HepG2 (cell line): ENCODE measurements around the gene FAIM2. TPM values are rescaled to one million over a fixed set of nuclear protein-coding genes. Genes with fewer than 3 reads are reported as not detected.

Experiments
- MAFF ChIP-seq: IDR thresholded peaks from 2 replicates; pipeline ENCODE4 v1.6.1; 2011; ENCODE audit warnings: low read depth, low read length, improper control_type of control experiment
- ONECUT2 ChIP-seq: sonication (generic); formaldehyde crosslinking; IDR thresholded peaks from 2 replicates; pipeline ENCODE4 v1.4.0; 2020; ENCODE audit warnings: missing genetic modification reagents
- PCBP1 ChIP-seq: fragments of 200-400 bp; formaldehyde crosslinking; IDR thresholded peaks from 2 replicates; pipeline ENCODE4 v1.6.1; 2017; ENCODE audit warnings: mild to moderate bottlenecking, low read depth, low read length, borderline replicate concordance
- RBM22 ChIP-seq: fragments of 200-400 bp; formaldehyde crosslinking; optimal IDR thresholded peaks from 2 replicates; pipeline ENCODE3; 2017; ENCODE audit warnings: mild to moderate bottlenecking, low read length, moderate library complexity
- TBL1XR1 ChIP-seq: fragments of 150-350 bp; IDR thresholded peaks from 2 replicates; pipeline ENCODE4 v1.6.1; 2014; ENCODE audit warnings: borderline replicate concordance, low read length; ENCODE audit not compliant: partially characterized antibody
- ZNF136 ChIP-seq: sonication (generic); formaldehyde crosslinking; IDR thresholded peaks from 2 replicates; pipeline ENCODE4 v1.8.1; 2022; ENCODE audit warnings: low read depth, mild to moderate bottlenecking, moderate library complexity, missing genetic modification reagents
- ZNF225 ChIP-seq: sonication (generic); formaldehyde crosslinking; IDR thresholded peaks from 2 replicates; pipeline ENCODE4 v1.4.0; 2020; ENCODE audit warnings: mild to moderate bottlenecking, missing genetic modification reagents
- ZNF24 ChIP-seq: fragments of 450-650 bp; IDR thresholded peaks from 2 replicates; pipeline ENCODE4 v1.6.1; 2017; ENCODE audit warnings: antibody characterized with exemption, mild to moderate bottlenecking
- ZNF253 ChIP-seq: sonication (generic); formaldehyde crosslinking; IDR thresholded peaks from 2 replicates; pipeline ENCODE4 v1.8.0; 2022; ENCODE audit warnings: mild to moderate bottlenecking, missing genetic modification reagents, borderline replicate concordance
- ZNF777 ChIP-seq: sonication (generic); formaldehyde crosslinking; IDR thresholded peaks from 2 replicates; pipeline ENCODE4 v1.4.0; 2020; ENCODE audit warnings: missing genetic modification reagents
- polyA plus RNA-seq, 8 experiments: library from polyadenylated mRNA; depleted of rRNA in 3 of 8; stranded (reverse) in 7 of 8; unstranded in 1 of 8; fragments of >200 nt; fragmentation: Illumina TruSeq in 4 of 8; extraction: Trizol in 4 of 8; gene quantifications; 2 replicates each; pipeline versions ENCODE4 v1.2.1 to v1.2.3, GENCODE V29; 2011 to 2016; ENCODE audit warnings: low read depth in 4 of 8, missing spikeins in 1 of 8, mixed read lengths in 1 of 8; ENCODE audit not compliant: insufficient read depth in 1 of 8
- total RNA-seq, 5 experiments: library from RNA; depleted of rRNA; stranded (reverse); fragments of >200 nt; fragmentation: Illumina TruSeq; extraction: Trizol; gene quantifications; 2 replicates each; pipeline ENCODE4 v1.2.3, GENCODE V29; 2016; ENCODE audit warnings: low read depth in 1 of 5
- TF ChIP-seq, protein P1 (sequence below): sonication (generic); formaldehyde crosslinking; IDR thresholded peaks from 2 replicates; pipeline ENCODE4 v1.4.0; 2020; ENCODE audit warnings: missing genetic modification reagents
- TF ChIP-seq, protein P2 (sequence below): sonication (generic); formaldehyde crosslinking; IDR thresholded peaks from 2 replicates; pipeline ENCODE4 v1.4.0; 2020; ENCODE audit warnings: mild to moderate bottlenecking, missing genetic modification reagents
- TF ChIP-seq, protein P3 (sequence below): sonication (generic); formaldehyde crosslinking; IDR thresholded peaks from 2 replicates; pipeline ENCODE4 v1.5.0; 2020; ENCODE audit warnings: missing genetic modification reagents, mild to moderate bottlenecking, borderline replicate concordance
- TF ChIP-seq, protein P4 (sequence below): sonication (generic); formaldehyde crosslinking; IDR thresholded peaks from 2 replicates; pipeline ENCODE4 v1.4.0; 2020; ENCODE audit warnings: missing genetic modification reagents, low read depth, mild to moderate bottlenecking, borderline replicate concordance
- TF ChIP-seq, protein P5 (sequence below): sonication (generic); formaldehyde crosslinking; IDR thresholded peaks from 2 replicates; pipeline ENCODE4 v1.8.0; 2022; ENCODE audit warnings: mild to moderate bottlenecking, missing genetic modification reagents; ENCODE audit not compliant: insufficient replicate concordance
- TF ChIP-seq, protein P6 (sequence below): sonication (generic); formaldehyde crosslinking; IDR thresholded peaks from 2 replicates; pipeline ENCODE4 v1.4.0; 2020; ENCODE audit warnings: low read depth, mild to moderate bottlenecking, missing genetic modification reagents
- TF ChIP-seq, protein P7 (sequence below): sonication (generic); formaldehyde crosslinking; IDR thresholded peaks from 2 replicates; pipeline ENCODE4 v1.4.0; 2020; ENCODE audit warnings: missing genetic modification reagents

The FAIM2 gene
- total and polyA plus RNA-seq, 2 of the 13 experiments (the other 11 are each of a cell fraction or from before 2014, with no cell fraction given) = not detected

DNA sequence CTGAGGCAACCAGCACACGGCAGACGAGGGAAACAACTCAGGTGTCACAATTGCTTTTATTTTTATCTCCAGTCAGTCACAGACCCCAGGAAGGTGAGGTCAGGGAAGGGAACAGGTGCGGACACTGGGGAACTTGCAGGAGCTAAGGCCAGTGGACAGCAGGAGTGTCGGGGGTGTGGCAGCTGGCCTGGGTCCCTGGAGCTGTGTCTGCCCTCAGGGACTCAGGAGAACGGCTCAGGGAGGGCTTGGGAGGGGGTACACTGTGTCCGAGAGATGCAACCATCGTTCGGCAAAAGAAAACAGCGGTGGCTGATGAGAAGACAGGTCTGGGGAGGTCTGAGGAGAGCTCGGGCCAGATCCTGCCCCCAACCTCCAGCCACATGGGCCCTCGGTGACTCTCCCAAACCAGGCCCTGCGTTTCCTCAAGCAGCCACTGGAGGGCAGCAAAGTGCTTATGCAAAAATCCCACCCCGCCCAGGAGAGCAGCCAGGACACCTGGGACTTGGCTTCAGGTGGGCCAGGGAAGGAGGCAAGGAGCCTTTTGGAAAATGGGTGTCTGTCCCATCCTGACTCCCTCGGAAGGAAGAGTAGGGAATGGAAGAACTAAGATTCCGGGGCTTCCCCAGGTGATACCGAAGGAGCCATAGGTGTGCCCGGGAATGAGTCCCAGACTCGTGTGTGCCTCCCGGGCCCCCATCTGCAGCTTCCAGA lies 36.7 kb downstream of the FAIM2 start (continued):
- TF ChIP-seq, protein P1, sequence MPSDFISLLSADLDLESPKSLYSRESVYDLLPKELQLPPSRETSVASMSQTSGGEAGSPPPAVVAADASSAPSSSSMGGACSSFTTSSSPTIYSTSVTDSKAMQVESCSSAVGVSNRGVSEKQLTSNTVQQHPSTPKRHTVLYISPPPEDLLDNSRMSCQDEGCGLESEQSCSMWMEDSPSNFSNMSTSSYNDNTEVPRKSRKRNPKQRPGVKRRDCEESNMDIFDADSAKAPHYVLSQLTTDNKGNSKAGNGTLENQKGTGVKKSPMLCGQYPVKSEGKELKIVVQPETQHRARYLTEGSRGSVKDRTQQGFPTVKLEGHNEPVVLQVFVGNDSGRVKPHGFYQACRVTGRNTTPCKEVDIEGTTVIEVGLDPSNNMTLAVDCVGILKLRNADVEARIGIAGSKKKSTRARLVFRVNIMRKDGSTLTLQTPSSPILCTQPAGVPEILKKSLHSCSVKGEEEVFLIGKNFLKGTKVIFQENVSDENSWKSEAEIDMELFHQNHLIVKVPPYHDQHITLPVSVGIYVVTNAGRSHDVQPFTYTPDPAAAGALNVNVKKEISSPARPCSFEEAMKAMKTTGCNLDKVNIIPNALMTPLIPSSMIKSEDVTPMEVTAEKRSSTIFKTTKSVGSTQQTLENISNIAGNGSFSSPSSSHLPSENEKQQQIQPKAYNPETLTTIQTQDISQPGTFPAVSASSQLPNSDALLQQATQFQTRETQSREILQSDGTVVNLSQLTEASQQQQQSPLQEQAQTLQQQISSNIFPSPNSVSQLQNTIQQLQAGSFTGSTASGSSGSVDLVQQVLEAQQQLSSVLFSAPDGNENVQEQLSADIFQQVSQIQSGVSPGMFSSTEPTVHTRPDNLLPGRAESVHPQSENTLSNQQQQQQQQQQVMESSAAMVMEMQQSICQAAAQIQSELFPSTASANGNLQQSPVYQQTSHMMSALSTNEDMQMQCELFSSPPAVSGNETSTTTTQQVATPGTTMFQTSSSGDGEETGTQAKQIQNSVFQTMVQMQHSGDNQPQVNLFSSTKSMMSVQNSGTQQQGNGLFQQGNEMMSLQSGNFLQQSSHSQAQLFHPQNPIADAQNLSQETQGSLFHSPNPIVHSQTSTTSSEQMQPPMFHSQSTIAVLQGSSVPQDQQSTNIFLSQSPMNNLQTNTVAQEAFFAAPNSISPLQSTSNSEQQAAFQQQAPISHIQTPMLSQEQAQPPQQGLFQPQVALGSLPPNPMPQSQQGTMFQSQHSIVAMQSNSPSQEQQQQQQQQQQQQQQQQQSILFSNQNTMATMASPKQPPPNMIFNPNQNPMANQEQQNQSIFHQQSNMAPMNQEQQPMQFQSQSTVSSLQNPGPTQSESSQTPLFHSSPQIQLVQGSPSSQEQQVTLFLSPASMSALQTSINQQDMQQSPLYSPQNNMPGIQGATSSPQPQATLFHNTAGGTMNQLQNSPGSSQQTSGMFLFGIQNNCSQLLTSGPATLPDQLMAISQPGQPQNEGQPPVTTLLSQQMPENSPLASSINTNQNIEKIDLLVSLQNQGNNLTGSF (CRISPR knock-in tag) = no peak
- no peak for TF ChIP-seq ZNF253 (CRISPR knock-in tag)
- TF ChIP-seq, protein P2, sequence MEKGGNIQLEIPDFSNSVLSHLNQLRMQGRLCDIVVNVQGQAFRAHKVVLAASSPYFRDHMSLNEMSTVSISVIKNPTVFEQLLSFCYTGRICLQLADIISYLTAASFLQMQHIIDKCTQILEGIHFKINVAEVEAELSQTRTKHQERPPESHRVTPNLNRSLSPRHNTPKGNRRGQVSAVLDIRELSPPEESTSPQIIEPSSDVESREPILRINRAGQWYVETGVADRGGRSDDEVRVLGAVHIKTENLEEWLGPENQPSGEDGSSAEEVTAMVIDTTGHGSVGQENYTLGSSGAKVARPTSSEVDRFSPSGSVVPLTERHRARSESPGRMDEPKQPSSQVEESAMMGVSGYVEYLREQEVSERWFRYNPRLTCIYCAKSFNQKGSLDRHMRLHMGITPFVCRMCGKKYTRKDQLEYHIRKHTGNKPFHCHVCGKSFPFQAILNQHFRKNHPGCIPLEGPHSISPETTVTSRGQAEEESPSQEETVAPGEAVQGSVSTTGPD (CRISPR knock-in tag) = no peak
- TF ChIP-seq TBL1XR1 = no peak
- no peak for TF ChIP-seq RBM22
- no peak for TF ChIP-seq PCBP1
- TF ChIP-seq, protein P3, sequence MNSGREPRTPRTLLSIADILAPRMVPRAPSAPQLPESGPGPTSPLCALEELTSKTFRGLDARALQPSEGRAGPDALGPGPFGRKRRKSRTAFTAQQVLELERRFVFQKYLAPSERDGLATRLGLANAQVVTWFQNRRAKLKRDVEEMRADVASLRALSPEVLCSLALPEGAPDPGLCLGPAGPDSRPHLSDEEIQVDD (CRISPR knock-in tag) = no peak
- no peak for TF ChIP-seq ZNF136 (CRISPR knock-in tag)
- no peak for TF ChIP-seq ZNF777 (CRISPR knock-in tag)
- no peak for TF ChIP-seq ZNF24
- TF ChIP-seq, protein P4, sequence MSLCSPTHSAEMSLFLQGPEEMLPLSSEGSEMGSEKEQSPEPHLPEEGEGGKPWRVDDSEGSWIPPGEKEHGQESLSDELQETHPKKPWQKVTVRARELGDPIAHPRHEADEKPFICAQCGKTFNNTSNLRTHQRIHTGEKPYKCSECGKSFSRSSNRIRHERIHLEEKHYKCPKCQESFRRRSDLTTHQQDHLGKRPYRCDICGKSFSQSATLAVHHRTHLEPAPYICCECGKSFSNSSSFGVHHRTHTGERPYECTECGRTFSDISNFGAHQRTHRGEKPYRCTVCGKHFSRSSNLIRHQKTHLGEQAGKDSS (CRISPR knock-in tag) = no peak
- no peak for TF ChIP-seq ONECUT2
- no peak for TF ChIP-seq ZNF225 (CRISPR knock-in tag)
- TF ChIP-seq, protein P5, sequence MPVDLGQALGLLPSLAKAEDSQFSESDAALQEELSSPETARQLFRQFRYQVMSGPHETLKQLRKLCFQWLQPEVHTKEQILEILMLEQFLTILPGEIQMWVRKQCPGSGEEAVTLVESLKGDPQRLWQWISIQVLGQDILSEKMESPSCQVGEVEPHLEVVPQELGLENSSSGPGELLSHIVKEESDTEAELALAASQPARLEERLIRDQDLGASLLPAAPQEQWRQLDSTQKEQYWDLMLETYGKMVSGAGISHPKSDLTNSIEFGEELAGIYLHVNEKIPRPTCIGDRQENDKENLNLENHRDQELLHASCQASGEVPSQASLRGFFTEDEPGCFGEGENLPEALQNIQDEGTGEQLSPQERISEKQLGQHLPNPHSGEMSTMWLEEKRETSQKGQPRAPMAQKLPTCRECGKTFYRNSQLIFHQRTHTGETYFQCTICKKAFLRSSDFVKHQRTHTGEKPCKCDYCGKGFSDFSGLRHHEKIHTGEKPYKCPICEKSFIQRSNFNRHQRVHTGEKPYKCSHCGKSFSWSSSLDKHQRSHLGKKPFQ = no peak
- TF ChIP-seq, protein P6, sequence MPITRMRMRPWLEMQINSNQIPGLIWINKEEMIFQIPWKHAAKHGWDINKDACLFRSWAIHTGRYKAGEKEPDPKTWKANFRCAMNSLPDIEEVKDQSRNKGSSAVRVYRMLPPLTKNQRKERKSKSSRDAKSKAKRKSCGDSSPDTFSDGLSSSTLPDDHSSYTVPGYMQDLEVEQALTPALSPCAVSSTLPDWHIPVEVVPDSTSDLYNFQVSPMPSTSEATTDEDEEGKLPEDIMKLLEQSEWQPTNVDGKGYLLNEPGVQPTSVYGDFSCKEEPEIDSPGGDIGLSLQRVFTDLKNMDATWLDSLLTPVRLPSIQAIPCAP (CRISPR knock-in tag) = no peak
- TF ChIP-seq MAFF = no peak
- TF ChIP-seq, protein P7, sequence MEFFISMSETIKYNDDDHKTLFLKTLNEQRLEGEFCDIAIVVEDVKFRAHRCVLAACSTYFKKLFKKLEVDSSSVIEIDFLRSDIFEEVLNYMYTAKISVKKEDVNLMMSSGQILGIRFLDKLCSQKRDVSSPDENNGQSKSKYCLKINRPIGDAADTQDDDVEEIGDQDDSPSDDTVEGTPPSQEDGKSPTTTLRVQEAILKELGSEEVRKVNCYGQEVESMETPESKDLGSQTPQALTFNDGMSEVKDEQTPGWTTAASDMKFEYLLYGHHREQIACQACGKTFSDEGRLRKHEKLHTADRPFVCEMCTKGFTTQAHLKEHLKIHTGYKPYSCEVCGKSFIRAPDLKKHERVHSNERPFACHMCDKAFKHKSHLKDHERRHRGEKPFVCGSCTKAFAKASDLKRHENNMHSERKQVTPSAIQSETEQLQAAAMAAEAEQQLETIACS = no peak
